SK-N-SH (cell line): ENCODE data around the gene CPEB4.

ENCODE experiments used
- EZH2phosphoT487 ChIP-seq: fragments of 200-600 bp; sonication (generic); IDR thresholded peaks from 2 replicates; pipeline ENCODE4 v1.6.1; 2017; ENCODE audit warnings: low read depth, mixed run types, mild to moderate bottlenecking, antibody characterized with exemption, moderate library complexity, borderline replicate concordance
- NFIC ChIP-seq: IDR thresholded peaks from 2 replicates; pipeline ENCODE4 v1.4.0; 2012; ENCODE audit warnings: borderline replicate concordance
- SMC3 ChIP-seq: IDR thresholded peaks from 2 replicates; pipeline ENCODE4 v1.6.1; 2012; ENCODE audit warnings: low read depth, low read length, improper control_type of control experiment

DNA sequence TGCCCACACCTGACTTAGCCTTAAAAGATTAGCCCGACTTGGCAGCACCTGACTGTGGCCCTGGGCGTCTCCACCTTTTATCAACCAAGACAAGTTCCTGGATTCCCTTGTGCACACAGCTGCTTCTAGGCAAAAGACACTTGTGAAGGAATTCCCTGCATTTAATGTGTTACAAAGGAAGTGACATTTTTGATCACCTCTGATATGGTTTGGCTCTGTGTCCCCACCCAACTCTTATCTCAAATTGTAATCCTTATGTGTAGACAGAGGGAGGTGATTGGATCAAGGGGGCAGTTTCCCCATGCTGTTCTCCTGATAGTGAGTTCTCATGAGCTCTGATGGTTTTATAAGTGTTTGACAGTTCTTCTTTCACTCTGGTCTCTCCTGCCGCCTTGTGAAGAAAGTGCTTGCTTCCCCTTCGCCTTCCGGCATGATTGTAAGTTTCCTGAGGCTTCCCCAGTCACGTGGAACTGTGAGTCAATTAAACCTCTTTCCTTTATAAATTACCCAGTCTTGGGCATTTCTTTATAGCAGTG is 2.6 kb upstream of the CPEB4 start:
- TF ChIP-seq SMC3 (no peak), EZH2phosphoT487 (no peak), NFIC (no peak)
